ENCODE measurements around the gene LSAMP.

The LSAMP gene

GRCh38 chr3:116423374-116423773 lies 21.9 kb downstream of the LSAMP start:
- DNase-seq (ENCODE audit: low read depth) = no peak
- H3K4me3 ChIP-seq (ENCODE audit: low read depth, low read length) = no peak overlapping the region
- TF ChIP-seq CTCF (IDR thresholded peaks at IDR 0.05; ENCODE audit: insufficient read depth, low read depth, low read length, missing control alignments) = no peak

DNA sequence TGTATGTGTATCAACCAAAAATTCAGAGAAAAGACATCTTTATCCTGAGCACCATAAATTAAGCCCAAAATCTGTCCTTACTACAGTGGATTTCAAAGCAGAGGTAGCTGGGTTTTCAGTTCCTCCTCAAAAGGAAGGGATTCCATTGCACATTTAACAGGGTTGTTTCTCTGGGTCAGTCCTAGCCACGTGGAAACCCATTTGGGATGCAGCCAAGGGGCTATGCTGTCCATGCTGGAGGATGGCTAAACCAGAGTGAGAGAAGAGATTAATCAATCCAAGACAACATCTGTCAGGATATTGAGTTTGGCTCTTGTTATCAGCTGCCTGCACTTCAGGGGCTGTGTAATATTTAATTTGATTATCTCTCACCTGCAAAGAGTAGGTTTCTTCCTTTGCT lies 28.1 kb downstream of the LSAMP start:
- no peak overlapping the region for H3K4me3 ChIP-seq (ENCODE audit: low read depth, low read length)
- DNase-seq (ENCODE audit: low read depth) = no peak
- TF ChIP-seq CTCF (IDR thresholded peaks at IDR 0.05; ENCODE audit: insufficient read depth, low read depth, low read length, missing control alignments) = no peak

GRCh38 chr3:116413319-116413718 lies 32.0 kb downstream of the LSAMP start:
- no peak for TF ChIP-seq CTCF (IDR thresholded peaks at IDR 0.05; ENCODE audit: insufficient read depth, low read depth, low read length, missing control alignments)
- no peak overlapping the region for H3K4me3 ChIP-seq (ENCODE audit: low read depth, low read length)
- no peak for DNase-seq (ENCODE audit: low read depth)

- H3K4me3 ChIP-seq (ENCODE audit: low read depth, low read length) = no peak overlapping the region
- TF ChIP-seq CTCF (IDR thresholded peaks at IDR 0.05; ENCODE audit: insufficient read depth, low read depth, low read length, missing control alignments) = no peak
- no peak for DNase-seq (ENCODE audit: low read depth)
These were observed 36.8 kb downstream of the LSAMP start for GRCh38 chr3:116408473-116408872.

- DNase-seq (ENCODE audit: low read depth) = no peak
- no peak for TF ChIP-seq CTCF (IDR thresholded peaks at IDR 0.05; ENCODE audit: insufficient read depth, low read depth, low read length, missing control alignments)
- no peak overlapping the region for H3K4me3 ChIP-seq (ENCODE audit: low read depth, low read length)
These were observed 40.1 kb downstream of the LSAMP start for GRCh38 chr3:116405231-116405630.

GRCh38 chr3:116399701-116400226 lies 45.5 kb downstream of the LSAMP start:
- no peak for TF ChIP-seq CTCF (IDR thresholded peaks at IDR 0.05; ENCODE audit: insufficient read depth, low read depth, low read length, missing control alignments)
- no peak overlapping the region for H3K4me3 ChIP-seq (ENCODE audit: low read depth, low read length)
- DNase-seq (ENCODE audit: low read depth) = no peak

DNA sequence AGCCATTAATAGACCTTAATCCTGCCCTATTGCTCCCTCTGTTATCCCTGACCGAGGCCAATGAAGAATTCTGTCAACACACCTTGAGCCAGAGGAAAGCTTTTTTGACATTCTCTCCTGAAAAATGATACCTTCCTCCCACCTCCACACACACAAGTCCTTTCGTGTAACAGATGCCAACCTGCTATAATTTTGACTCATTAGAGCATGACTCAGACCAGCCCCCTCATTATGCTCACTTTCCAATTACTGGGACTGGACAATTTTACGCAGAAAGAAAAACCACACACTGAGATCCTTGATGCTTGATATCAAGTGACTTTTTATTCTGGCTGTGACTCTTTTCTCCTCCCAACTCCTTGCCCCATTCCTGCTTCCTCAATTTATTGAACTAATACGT lies 50.9 kb downstream of the LSAMP start:
- no peak overlapping the region for H3K4me3 ChIP-seq (ENCODE audit: low read depth, low read length)
- no peak for DNase-seq (ENCODE audit: low read depth)
- no peak for TF ChIP-seq CTCF (IDR thresholded peaks at IDR 0.05; ENCODE audit: insufficient read depth, low read depth, low read length, missing control alignments)
